HCT116 (cell line): Measurements from ENCODE around the gene CCR7. TPM values are rescaled to one million over a fixed set of nuclear protein-coding genes. Genes with fewer than 3 reads are reported as not detected.

Experiments used
- ATAC-seq: fragments of 200-7000 bp; cut with Tn5 transposase; 2 replicates; pipeline ENCODE4 v1.9.1; 2020; ENCODE audit warnings: mild to moderate bottlenecking, moderate library complexity
- Bru-seq: library from RNA; stranded (reverse); fragments of 400-500 nt; gene quantifications from one replicate; lab custom pipeline; 2021; lab: Mats Ljungman, UMichigan
- BruChase-seq, 2 experiments: library from RNA; stranded (reverse); fragments of 400-500 nt; gene quantifications; one replicate each; lab custom pipeline; 2021; lab: Mats Ljungman, UMichigan
- BruUV-seq: library from RNA; stranded (reverse); fragments of 400-500 nt; replicated peaks from 2 replicates; lab custom pipeline; 2021; lab: Mats Ljungman, UMichigan
- CTCF ChIA-PET: fragments of 300-600 bp; sonication (Branson Sonifier 250); formaldehyde crosslinking; loops from one replicate; lab custom pipeline; 2021; ENCODE audit warnings: antibody characterized with exemption; lab: Charles Lee
- POLR2A ChIA-PET: fragments of 300-600, 350-600 bp; sonication (Branson Sonifier 250); formaldehyde crosslinking; loops from one replicate; lab custom pipeline; 2021; ENCODE audit warnings: antibody characterized with exemption; lab: Charles Lee
- RAD21 ChIA-PET, 2 experiments: fragments of 300-600 bp; sonication (Branson Sonifier 250); formaldehyde crosslinking; loops; one replicate each; lab custom pipeline; 2023; ENCODE audit warnings: low total read pairs in 2 of 2; ENCODE audit not compliant: uncharacterized antibody in 2 of 2, unreplicated experiment in 2 of 2, low non-redundant PET in 1 of 2; lab: Charles Lee
- DNase-seq: peaks from one replicate; pipeline ENCODE4 v3.0.0-alpha.2; 2010; ENCODE audit warnings: low read depth, low spot score
- H2AFZ ChIP-seq: fragments of 200-600 bp; shearing (Covaris generic), sonication (generic); 2 replicates; pipeline ENCODE4 v1.6.1; 2017; ENCODE audit warnings: low read depth, mixed run types, mixed read lengths, antibody characterized with exemption, low read length; ENCODE audit not compliant: poor library complexity, severe bottlenecking
- H3K27ac ChIP-seq: 2 replicates; pipeline ENCODE4 v1.5.1; 2012; ENCODE audit warnings: low read depth, low read length
- H3K27me3 ChIP-seq: fragments of 200-600 bp; sonication (generic); 2 replicates; pipeline ENCODE4 v1.6.1; 2016; ENCODE audit warnings: mixed run types, low read length, mixed read lengths; ENCODE audit not compliant: insufficient read depth
- H3K36me3 ChIP-seq, 2 experiments: fragments of 200-500 bp in 1 of 2; fragments of 200-600 bp in 1 of 2; sonication (Bioruptor generic) in 1 of 2; sonication (generic) in 1 of 2; 2 replicates each; pipeline versions ENCODE4 v1.5.1 to v1.6.1; 2014 to 2016; ENCODE audit warnings: low read length in 2 of 2, inconsistent platforms in 1 of 2, mixed read lengths in 1 of 2, mixed run types in 1 of 2; ENCODE audit not compliant: insufficient read depth in 2 of 2, control insufficient read depth in 1 of 2
- H3K4me1 ChIP-seq, 2 experiments: fragments of 200-600 bp in 1 of 2; sonication (generic) in 1 of 2; 2 replicates each; pipeline versions ENCODE4 v1.5.1 to v1.6.1; 2012 to 2017; ENCODE audit warnings: low read length in 2 of 2, inconsistent platforms in 1 of 2, mild to moderate bottlenecking in 1 of 2, mixed read lengths in 1 of 2, mixed run types in 1 of 2, moderate library complexity in 1 of 2; ENCODE audit not compliant: insufficient read depth in 2 of 2, control insufficient read depth in 1 of 2
- H3K4me2 ChIP-seq: fragments of 200-600 bp; sonication (generic); 2 replicates; pipeline ENCODE4 v1.6.1; 2017; ENCODE audit warnings: mixed run types, low read length, mixed read lengths
- H3K4me3 ChIP-seq, 2 experiments: fragments of 200-600 bp in 1 of 2; sonication (generic) in 1 of 2; replicated peaks in 1 of 2; 2 replicates each; pipeline ENCODE4 v1.5.1; 2011 to 2016; ENCODE audit warnings: low read length in 2 of 2, control low read depth in 1 of 2, low read depth in 1 of 2, mild to moderate bottlenecking in 1 of 2, mixed read lengths in 1 of 2, mixed run types in 1 of 2
- H3K79me2 ChIP-seq: fragments of 200-600 bp; sonication (generic); 2 replicates; pipeline ENCODE4 v1.6.1; 2017; ENCODE audit warnings: mild to moderate bottlenecking, mixed run types, low read length, moderate library complexity, mixed read lengths; ENCODE audit not compliant: insufficient read depth
- H3K9ac ChIP-seq: fragments of 200-600 bp; sonication (generic); 2 replicates; pipeline ENCODE4 v1.6.1; 2016; ENCODE audit warnings: low read length, mixed read lengths
- H3K9me2 ChIP-seq: fragments of 200-600 bp; sonication (generic), shearing (Covaris generic); 2 replicates; pipeline ENCODE4 v1.6.1; 2017; ENCODE audit warnings: mixed run types, mild to moderate bottlenecking, moderate library complexity; ENCODE audit not compliant: insufficient read depth
- H3K9me3 ChIP-seq, 2 experiments: fragments of 200-500 bp in 1 of 2; fragments of 200-600 bp in 1 of 2; sonication (Bioruptor generic) in 1 of 2; sonication (generic) in 1 of 2; 2 replicates each; pipeline ENCODE4 v1.6.1; 2014 to 2017; ENCODE audit warnings: low read length in 2 of 2, mixed read lengths in 2 of 2, inconsistent platforms in 1 of 2, low read depth in 1 of 2, mild to moderate bottlenecking in 1 of 2, mixed run types in 1 of 2, moderate library complexity in 1 of 2; ENCODE audit not compliant: control insufficient read depth in 1 of 2, insufficient read depth in 1 of 2
- H4K20me1 ChIP-seq: fragments of 200-600 bp; sonication (generic), shearing (Covaris generic); 2 replicates; pipeline ENCODE4 v1.6.1; 2017; ENCODE audit warnings: mixed run types, mild to moderate bottlenecking, moderate library complexity; ENCODE audit not compliant: insufficient read depth
- ATF3 ChIP-seq: IDR thresholded peaks from 2 replicates; pipeline ENCODE4 v1.6.1; 2012
- CEBPB ChIP-seq: IDR thresholded peaks from 2 replicates; pipeline ENCODE4 v1.6.1; 2012; ENCODE audit warnings: low read depth
- EGR1 ChIP-seq: IDR thresholded peaks from 2 replicates; pipeline ENCODE4 v1.6.1; 2012; ENCODE audit warnings: low read depth
- ELF1 ChIP-seq: IDR thresholded peaks from 2 replicates; pipeline ENCODE4 v1.6.1; 2012; ENCODE audit warnings: low read depth, borderline replicate concordance
- EZH2 ChIP-seq: fragments of 200-600 bp; sonication (generic); IDR thresholded peaks from 2 replicates; pipeline ENCODE4 v1.6.1; 2017; ENCODE audit warnings: antibody characterized with exemption, mixed run types
- JUND ChIP-seq: IDR thresholded peaks from 2 replicates; pipeline ENCODE4 v1.6.1; 2012
- POLR2A ChIP-seq: IDR thresholded peaks from 2 replicates; pipeline ENCODE4 v1.7.0; 2011; ENCODE audit warnings: borderline replicate concordance; ENCODE audit not compliant: insufficient read depth, insufficient read length; ENCODE audit errors: extremely low read depth
- SP1 ChIP-seq: IDR thresholded peaks from 2 replicates; pipeline ENCODE4 v1.6.1; 2012; ENCODE audit warnings: low read depth
- YY1 ChIP-seq: IDR thresholded peaks from 2 replicates; pipeline ENCODE4 v1.6.1; 2011; ENCODE audit warnings: low read length, low read depth, moderate library complexity, mild to moderate bottlenecking; ENCODE audit not compliant: insufficient replicate concordance; ENCODE audit errors: extremely low read depth
- ZFX ChIP-seq: fragments of 450-650 bp; IDR thresholded peaks from 2 replicates; pipeline ENCODE4 v1.6.1; 2017
- ZNF274 ChIP-seq: fragments of 200-500 bp; sonication (Bioruptor generic); IDR thresholded peaks from 2 replicates; pipeline ENCODE4 v1.6.1; 2014; ENCODE audit warnings: mild to moderate bottlenecking, low read depth, low read length, inconsistent platforms
- intact Hi-C: fragments of 100-400 bp; cut with micrococcal nuclease; formaldehyde crosslinking; loops from 2 replicates; pipeline ENCODE4 v1.10.0; 2022
- long read RNA-seq: library from polyadenylated mRNA; unstranded; transcript quantifications from one replicate; pipeline ENCODE4 v2.0.0, GENCODE V29; 2021; ENCODE audit not compliant: unreplicated experiment
- polyA plus RNA-seq: library from polyadenylated mRNA; unstranded; fragments of >200 nt; gene quantifications from 2 replicates; pipeline ENCODE4 v1.2.1, GENCODE V29; 2012; ENCODE audit warnings: missing spikeins
- total RNA-seq: library from RNA; stranded (reverse); gene quantifications from one replicate; pipeline ENCODE4 v1.2.1, GENCODE V29; 2021; ENCODE audit not compliant: unreplicated experiment
- TF ChIP-seq, protein P1 (sequence below): IDR thresholded peaks from 2 replicates; pipeline ENCODE4 v1.6.1; 2012; ENCODE audit warnings: low read depth

The CCR7 gene
- total RNA-seq: 0.69 TPM
- polyA plus RNA-seq: 0.15 TPM in 1 of 2 replicates, not detected in the other
- percentile 6 among the genes with signal in this experiment for Bru-seq, nascent RNA
- BruChase-seq, experiment 1, labeled RNA remaining after a 6-hour chase: percentile 7 among the genes with signal in this experiment
- percentile 10 among the genes with signal in this experiment for BruChase-seq, experiment 2, labeled RNA remaining after a 2-hour chase
- long read RNA-seq, partial matches to known transcripts: 0 of 1 reads
- long read RNA-seq, other reads (novel, unspliced or antisense): 1 of 1 reads

DNA sequence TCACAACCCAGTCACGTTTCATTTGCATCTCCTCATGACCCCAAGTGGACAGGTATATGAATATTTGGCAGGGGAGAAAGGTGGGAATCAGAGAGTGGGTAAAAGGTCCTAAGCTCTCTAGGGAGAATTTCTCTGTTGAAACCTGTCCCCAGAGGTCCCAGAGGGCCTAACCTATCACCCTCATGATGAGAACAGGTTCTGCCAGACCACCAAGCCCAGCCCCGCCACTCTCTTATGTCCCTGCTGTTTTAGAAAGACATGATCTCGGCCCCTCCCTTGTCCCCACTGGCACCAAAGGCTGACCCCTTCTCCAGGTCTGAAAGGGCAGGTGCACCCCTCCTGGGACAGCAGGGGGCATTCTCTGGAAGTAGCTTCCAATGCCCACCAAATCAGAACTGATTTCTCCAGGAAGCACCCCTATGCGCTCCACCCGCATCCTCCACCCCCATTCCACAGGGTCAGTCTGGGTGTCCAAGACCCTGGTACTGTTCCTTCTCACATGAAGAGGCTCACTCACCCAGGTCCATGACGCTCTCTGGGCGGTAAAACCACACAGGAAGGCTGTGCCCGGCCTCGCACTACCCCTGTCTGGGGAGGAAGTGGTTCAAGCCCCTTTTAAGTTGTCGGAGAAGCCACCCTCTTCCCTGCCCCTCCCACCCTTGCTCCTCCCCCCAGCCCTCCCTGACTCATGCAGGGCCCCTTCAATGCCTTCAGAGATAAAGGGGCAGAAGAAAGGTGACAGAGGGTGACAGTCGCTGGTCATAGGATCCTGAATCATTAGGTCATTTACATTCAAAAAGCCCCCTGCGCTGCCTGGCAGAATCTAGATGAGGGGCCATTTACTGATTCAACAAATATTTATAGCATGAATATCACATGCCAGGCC lies at the start of gene CCR7:
TSS of gene CCR7 (minus strand) at position 590 of the 886 bp plus-strand sequence. CDS start at position 527, 63 bp downstream.
- DNase-seq (no peak), ATAC-seq (no peak)
- Histone ChIP-seq H3K27ac (no peak within 1 kb of the TSS), H3K4me3 (no peak within 1 kb of the TSS), H2AFZ (no peak within 1 kb of the TSS), H3K79me2 (no peaks in the 10 kb centered on the region), H3K4me2 (no peak within 1 kb of the TSS), H3K9me2 (no peaks in the 10 kb centered on the region), H3K4me1 (peaks cover 6 to 10% of the 10 kb centered on the region in 2 experiments), H4K20me1 (no peaks in the 10 kb centered on the region), H3K27me3 (no peaks in the 10 kb centered on the region), H3K36me3 (no peaks in the 10 kb centered on the region), H3K9me3 (no peaks in the 10 kb centered on the region), H3K9ac (no peak within 1 kb of the TSS)
- RAD21 ChIA-PET: no interaction called here
- POLR2A ChIA-PET: no interaction called here
- CTCF ChIA-PET: no interaction called here
- BruUV-seq: no TSS peak
- TF ChIP-seq JUND (no peak), SP1 (no peak), EZH2 (no peak), ATF3 (no peak), POLR2A (no peak), ZNF274 (no peak), CEBPB (no peak), ZFX (no peak), EGR1 (no peak), YY1 (no peak), ELF1 (no peak)
- TF ChIP-seq, protein P1, sequence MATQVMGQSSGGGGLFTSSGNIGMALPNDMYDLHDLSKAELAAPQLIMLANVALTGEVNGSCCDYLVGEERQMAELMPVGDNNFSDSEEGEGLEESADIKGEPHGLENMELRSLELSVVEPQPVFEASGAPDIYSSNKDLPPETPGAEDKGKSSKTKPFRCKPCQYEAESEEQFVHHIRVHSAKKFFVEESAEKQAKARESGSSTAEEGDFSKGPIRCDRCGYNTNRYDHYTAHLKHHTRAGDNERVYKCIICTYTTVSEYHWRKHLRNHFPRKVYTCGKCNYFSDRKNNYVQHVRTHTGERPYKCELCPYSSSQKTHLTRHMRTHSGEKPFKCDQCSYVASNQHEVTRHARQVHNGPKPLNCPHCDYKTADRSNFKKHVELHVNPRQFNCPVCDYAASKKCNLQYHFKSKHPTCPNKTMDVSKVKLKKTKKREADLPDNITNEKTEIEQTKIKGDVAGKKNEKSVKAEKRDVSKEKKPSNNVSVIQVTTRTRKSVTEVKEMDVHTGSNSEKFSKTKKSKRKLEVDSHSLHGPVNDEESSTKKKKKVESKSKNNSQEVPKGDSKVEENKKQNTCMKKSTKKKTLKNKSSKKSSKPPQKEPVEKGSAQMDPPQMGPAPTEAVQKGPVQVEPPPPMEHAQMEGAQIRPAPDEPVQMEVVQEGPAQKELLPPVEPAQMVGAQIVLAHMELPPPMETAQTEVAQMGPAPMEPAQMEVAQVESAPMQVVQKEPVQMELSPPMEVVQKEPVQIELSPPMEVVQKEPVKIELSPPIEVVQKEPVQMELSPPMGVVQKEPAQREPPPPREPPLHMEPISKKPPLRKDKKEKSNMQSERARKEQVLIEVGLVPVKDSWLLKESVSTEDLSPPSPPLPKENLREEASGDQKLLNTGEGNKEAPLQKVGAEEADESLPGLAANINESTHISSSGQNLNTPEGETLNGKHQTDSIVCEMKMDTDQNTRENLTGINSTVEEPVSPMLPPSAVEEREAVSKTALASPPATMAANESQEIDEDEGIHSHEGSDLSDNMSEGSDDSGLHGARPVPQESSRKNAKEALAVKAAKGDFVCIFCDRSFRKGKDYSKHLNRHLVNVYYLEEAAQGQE: no peak
- intact Hi-C loops: no loop called here
